MM.1S (cell line): ENCODE measurements around the gene PHF1.
"Not testable (repeated sequence)": the region's sequence is repeated elsewhere in the genome, so short reads cannot be mapped to it uniquely, and the experiment has no call there.

Source experiments
- DNase-seq: peaks from one replicate; pipeline ENCODE4 v3.0.0-alpha.2; 2015
- H2AFZ ChIP-seq: fragments of 300-600 bp; sonication (generic); 2 replicates; pipeline ENCODE4 v1.6.0; 2016; ENCODE audit warnings: antibody characterized with exemption, low read length
- H3F3A ChIP-seq: fragments of 300-600 bp; sonication (generic); 2 replicates; pipeline ENCODE4 v1.6.1; 2016; ENCODE audit warnings: mild to moderate bottlenecking, antibody characterized with exemption, low read length, moderate library complexity, mixed read lengths; ENCODE audit not compliant: insufficient read depth
- H3K27ac ChIP-seq: fragments of 300-600 bp; sonication (generic); 2 replicates; pipeline ENCODE4 v1.5.1; 2016; ENCODE audit warnings: mild to moderate bottlenecking, low read length
- H3K27me3 ChIP-seq: fragments of 300-600 bp; sonication (generic); replicated peaks from 2 replicates; pipeline ENCODE4 v1.6.0; 2016; ENCODE audit warnings: low read length; ENCODE audit not compliant: insufficient read depth
- H3K36me3 ChIP-seq: fragments of 300-600 bp; sonication (generic); replicated peaks from 2 replicates; pipeline ENCODE4 v1.6.1; 2016; ENCODE audit warnings: mild to moderate bottlenecking, low read length, mixed read lengths; ENCODE audit not compliant: insufficient read depth
- H3K4me1 ChIP-seq: fragments of 300-600 bp; sonication (generic); 2 replicates; pipeline ENCODE4 v1.6.1; 2016; ENCODE audit warnings: low read length, mixed read lengths
- H3K4me2 ChIP-seq: fragments of 300-600 bp; sonication (generic); 2 replicates; pipeline ENCODE4 v1.6.0; 2016; ENCODE audit warnings: low read depth, low read length
- H3K4me3 ChIP-seq: fragments of 300-600 bp; sonication (generic); 2 replicates; pipeline ENCODE4 v1.5.1; 2016; ENCODE audit warnings: low read length, mixed read lengths
- H3K79me2 ChIP-seq: fragments of 300-600 bp; sonication (generic); 2 replicates; pipeline ENCODE4 v1.6.1; 2016; ENCODE audit warnings: mixed run types, low read length, mixed read lengths
- H3K9ac ChIP-seq: fragments of 300-600 bp; sonication (generic); 2 replicates; pipeline ENCODE4 v1.6.1; 2016; ENCODE audit warnings: low read length, mixed read lengths
- H3K9me2 ChIP-seq: fragments of 300-600 bp; sonication (generic); replicated peaks from 2 replicates; pipeline ENCODE4 v1.6.1; 2016; ENCODE audit warnings: mild to moderate bottlenecking, low read length, mixed read lengths; ENCODE audit not compliant: insufficient read depth
- H3K9me3 ChIP-seq: fragments of 300-600 bp; sonication (generic); replicated peaks from 2 replicates; pipeline ENCODE4 v1.6.1; 2016; ENCODE audit warnings: mild to moderate bottlenecking, low read length, mixed read lengths; ENCODE audit not compliant: insufficient read depth
- H4K20me1 ChIP-seq: fragments of 300-600 bp; sonication (generic); 2 replicates; pipeline ENCODE4 v1.6.1; 2016; ENCODE audit warnings: mild to moderate bottlenecking, low read length, moderate library complexity, mixed read lengths; ENCODE audit not compliant: insufficient read depth
- EZH2 ChIP-seq: fragments of 300-600 bp; sonication (generic); optimal IDR thresholded peaks from 2 replicates; pipeline ENCODE3; 2017; ENCODE audit warnings: low read depth, mild to moderate bottlenecking, antibody characterized with exemption, low read length, mixed read lengths
- EZH2phosphoT487 ChIP-seq: fragments of 300-600 bp; sonication (generic); IDR thresholded peaks from 2 replicates; pipeline ENCODE4 v1.6.1; 2018; ENCODE audit warnings: antibody characterized with exemption, low read length
- TF ChIP-seq, protein P1 (sequence below): fragments of 300-600 bp; sonication (generic); IDR thresholded peaks from 2 replicates; pipeline ENCODE4 v1.5.1; 2016; ENCODE audit warnings: antibody characterized with exemption, low read length, mixed read lengths

The PHF1 gene

GRCh38 chr6:33373960-33374910 lies 36.6 kb upstream of the PHF1 start:
- Histone ChIP-seq H2AFZ (no peak overlapping the region), H3K36me3 (no peaks in the 10 kb centered on the region), H3K79me2 (no peaks in the 10 kb centered on the region), H3K9me2 (no peaks in the 10 kb centered on the region), H3F3A (no peaks in the 10 kb centered on the region), H3K4me1 (no peaks in the 10 kb centered on the region), H3K27me3 (no peaks in the 10 kb centered on the region), H3K27ac (no peak overlapping the region), H3K4me3 (no peak overlapping the region), H4K20me1 (no peaks in the 10 kb centered on the region), H3K9me3 (no peaks in the 10 kb centered on the region), H3K4me2 (no peak overlapping the region), H3K9ac (no peak overlapping the region)
- no peak for DNase-seq
- no peak for TF ChIP-seq EZH2
- TF ChIP-seq EZH2phosphoT487: no peak
- TF ChIP-seq, protein P1, sequence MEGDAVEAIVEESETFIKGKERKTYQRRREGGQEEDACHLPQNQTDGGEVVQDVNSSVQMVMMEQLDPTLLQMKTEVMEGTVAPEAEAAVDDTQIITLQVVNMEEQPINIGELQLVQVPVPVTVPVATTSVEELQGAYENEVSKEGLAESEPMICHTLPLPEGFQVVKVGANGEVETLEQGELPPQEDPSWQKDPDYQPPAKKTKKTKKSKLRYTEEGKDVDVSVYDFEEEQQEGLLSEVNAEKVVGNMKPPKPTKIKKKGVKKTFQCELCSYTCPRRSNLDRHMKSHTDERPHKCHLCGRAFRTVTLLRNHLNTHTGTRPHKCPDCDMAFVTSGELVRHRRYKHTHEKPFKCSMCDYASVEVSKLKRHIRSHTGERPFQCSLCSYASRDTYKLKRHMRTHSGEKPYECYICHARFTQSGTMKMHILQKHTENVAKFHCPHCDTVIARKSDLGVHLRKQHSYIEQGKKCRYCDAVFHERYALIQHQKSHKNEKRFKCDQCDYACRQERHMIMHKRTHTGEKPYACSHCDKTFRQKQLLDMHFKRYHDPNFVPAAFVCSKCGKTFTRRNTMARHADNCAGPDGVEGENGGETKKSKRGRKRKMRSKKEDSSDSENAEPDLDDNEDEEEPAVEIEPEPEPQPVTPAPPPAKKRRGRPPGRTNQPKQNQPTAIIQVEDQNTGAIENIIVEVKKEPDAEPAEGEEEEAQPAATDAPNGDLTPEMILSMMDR: no peak

- no peak overlapping the region for H3K4me2 ChIP-seq
- no peak for TF ChIP-seq EZH2phosphoT487
- TF ChIP-seq, protein P1: no peak
- TF ChIP-seq EZH2: no peak
- H3K27ac ChIP-seq: no peak overlapping the region
These were observed 35.6 kb upstream of the PHF1 start for GRCh38 chr6:33375143-33375671.

DNA sequence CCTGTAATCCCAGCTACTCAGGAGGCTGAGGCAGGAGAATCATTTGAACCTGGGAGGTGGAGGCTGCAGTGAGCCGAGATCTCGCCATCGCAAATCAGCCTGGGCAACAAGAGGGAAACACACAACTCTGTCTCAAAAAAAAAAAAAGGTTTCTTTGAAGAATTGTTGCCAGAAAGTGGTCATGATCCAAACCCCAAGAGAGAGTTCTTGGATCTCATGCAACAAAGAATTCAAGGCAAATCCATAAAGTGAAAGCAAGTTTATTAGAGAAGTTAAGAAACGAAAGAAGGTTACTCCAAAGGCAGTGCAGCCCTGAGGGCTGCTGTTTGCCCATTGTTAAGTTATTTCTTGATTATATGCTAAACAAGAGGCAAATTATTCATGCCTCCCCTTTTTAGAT lies 33.6 kb upstream of the PHF1 start:
- no peak overlapping the region for H2AFZ ChIP-seq

More at GRCh38 chr6:33375143-33375671, 35.6 kb upstream of the PHF1 start:
- Histone ChIP-seq H4K20me1 (no peaks in the 10 kb centered on the region), H3K4me1 (no peaks in the 10 kb centered on the region), H2AFZ (no peak overlapping the region), H3K9ac (no peak overlapping the region), H3K36me3 (no peaks in the 10 kb centered on the region), H3K4me3 (no peak overlapping the region), H3F3A (no peaks in the 10 kb centered on the region), H3K9me3 (no peaks in the 10 kb centered on the region), H3K27me3 (no peaks in the 10 kb centered on the region), H3K79me2 (no peaks in the 10 kb centered on the region), H3K9me2 (no peaks in the 10 kb centered on the region)
- no peak for DNase-seq

DNA sequence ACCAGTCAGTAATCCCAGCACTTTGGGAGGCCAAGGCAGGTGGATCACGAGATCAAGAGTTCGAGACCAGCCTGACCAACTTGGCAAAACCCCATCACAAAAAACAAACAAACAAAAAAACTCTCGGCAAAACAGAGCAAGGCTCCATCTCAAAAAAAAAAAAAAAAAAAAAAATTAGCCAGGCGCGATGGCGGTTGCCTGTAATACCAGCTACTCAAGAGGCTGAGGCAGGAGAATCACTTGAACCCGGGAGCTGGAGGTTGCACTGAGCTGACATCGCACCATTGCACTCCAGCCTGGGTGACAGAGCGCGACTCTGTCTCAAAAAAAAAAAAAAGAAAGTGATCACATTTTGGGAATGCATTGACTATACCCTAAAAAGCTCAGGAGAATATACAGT lies 31.6 kb upstream of the PHF1 start:
- H3K4me2 ChIP-seq: not testable (repeated sequence)

More for the DNA sequence above, 33.6 kb upstream of the PHF1 start:
- Histone ChIP-seq H3K79me2 (no peaks in the 10 kb centered on the region), H3K9me3 (no peaks in the 10 kb centered on the region), H3K27me3 (no peaks in the 10 kb centered on the region), H3K4me3 (no peak overlapping the region), H3K4me1 (no peaks in the 10 kb centered on the region), H3K4me2 (no peak overlapping the region), H3F3A (no peaks in the 10 kb centered on the region), H4K20me1 (no peaks in the 10 kb centered on the region), H3K9ac (no peak overlapping the region), H3K27ac (no peak overlapping the region), H3K9me2 (no peaks in the 10 kb centered on the region), H3K36me3 (no peaks in the 10 kb centered on the region)
- TF ChIP-seq, protein P1: no peak
- TF ChIP-seq EZH2 (no peak), EZH2phosphoT487 (no peak)
- no peak for DNase-seq

More for the DNA sequence above, 31.6 kb upstream of the PHF1 start:
- H3K4me1 ChIP-seq, H3K9ac ChIP-seq, H3F3A ChIP-seq, H3K27me3 ChIP-seq, H4K20me1 ChIP-seq, H3K9me2 ChIP-seq, H3K27ac ChIP-seq, DNase-seq, H3K79me2 ChIP-seq, H3K36me3 ChIP-seq, H3K4me3 ChIP-seq, H3K9me3 ChIP-seq, H2AFZ ChIP-seq: not testable (repeated sequence)
